ENCODE data around the gene KLRB1.
"Not testable (repeated sequence)": the region's sequence is repeated elsewhere in the genome, so short reads cannot be mapped to it uniquely, and the experiment has no call there.

The KLRB1 gene

DNA sequence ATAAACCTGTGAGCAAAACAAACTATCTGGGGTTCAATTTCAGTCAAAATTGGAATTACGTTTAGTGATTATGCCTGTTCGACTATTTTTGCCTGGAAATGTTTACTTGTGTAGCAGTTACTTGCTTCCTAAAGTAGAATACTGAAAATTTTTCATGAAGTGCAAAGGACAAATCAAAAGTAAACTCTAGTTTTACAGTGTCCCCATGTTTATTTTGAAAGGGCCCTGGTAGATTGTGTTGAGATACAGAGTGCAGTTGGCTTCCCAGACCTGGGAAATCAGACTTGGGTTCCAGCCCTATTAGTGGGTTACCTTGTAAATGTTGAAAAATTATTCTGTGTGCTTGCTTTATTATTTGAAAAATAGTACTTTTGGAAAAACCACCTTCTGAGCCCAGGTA, 17.3 kb downstream of the KLRB1 start:
- Histone ChIP-seq H3K4me2 (ENCODE audit: low read length) (no peak overlapping the region), H3K27me3 (ENCODE audit: control insufficient read depth, low read length) (no peaks in the 10 kb centered on the region), H3F3A (ENCODE audit: control insufficient read depth, insufficient read depth) (no peaks in the 10 kb centered on the region), H3K9me2 (replicated peaks; ENCODE audit: control insufficient read depth, low read length) (no peaks in the 10 kb centered on the region), H3K4me1 (ENCODE audit: control insufficient read depth, low read length) (no peaks in the 10 kb centered on the region), H3K27ac (ENCODE audit: low read depth, low read length) (no peak overlapping the region), H4K20me1 (ENCODE audit: control insufficient read depth, insufficient read depth, low read depth, low read length) (no peaks in the 10 kb centered on the region), H3K79me2 (ENCODE audit: control insufficient read depth, low read length) (no peaks in the 10 kb centered on the region), H3K36me3 (ENCODE audit: control insufficient read depth, low read length) (no peaks in the 10 kb centered on the region), H3K4me3 (ENCODE audit: low read length) (no peak overlapping the region), H3K9me3 (ENCODE audit: control insufficient read depth, insufficient read depth, low read length) (no peaks in the 10 kb centered on the region)
- TF ChIP-seq, protein P1, sequence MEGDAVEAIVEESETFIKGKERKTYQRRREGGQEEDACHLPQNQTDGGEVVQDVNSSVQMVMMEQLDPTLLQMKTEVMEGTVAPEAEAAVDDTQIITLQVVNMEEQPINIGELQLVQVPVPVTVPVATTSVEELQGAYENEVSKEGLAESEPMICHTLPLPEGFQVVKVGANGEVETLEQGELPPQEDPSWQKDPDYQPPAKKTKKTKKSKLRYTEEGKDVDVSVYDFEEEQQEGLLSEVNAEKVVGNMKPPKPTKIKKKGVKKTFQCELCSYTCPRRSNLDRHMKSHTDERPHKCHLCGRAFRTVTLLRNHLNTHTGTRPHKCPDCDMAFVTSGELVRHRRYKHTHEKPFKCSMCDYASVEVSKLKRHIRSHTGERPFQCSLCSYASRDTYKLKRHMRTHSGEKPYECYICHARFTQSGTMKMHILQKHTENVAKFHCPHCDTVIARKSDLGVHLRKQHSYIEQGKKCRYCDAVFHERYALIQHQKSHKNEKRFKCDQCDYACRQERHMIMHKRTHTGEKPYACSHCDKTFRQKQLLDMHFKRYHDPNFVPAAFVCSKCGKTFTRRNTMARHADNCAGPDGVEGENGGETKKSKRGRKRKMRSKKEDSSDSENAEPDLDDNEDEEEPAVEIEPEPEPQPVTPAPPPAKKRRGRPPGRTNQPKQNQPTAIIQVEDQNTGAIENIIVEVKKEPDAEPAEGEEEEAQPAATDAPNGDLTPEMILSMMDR (IDR thresholded peaks at IDR 0.05; ENCODE audit: low read depth, low read length, poor library complexity, severe bottlenecking), result no peak
- no peak for TF ChIP-seq EZH2phosphoT487 (IDR thresholded peaks at IDR 0.05; ENCODE audit: borderline replicate concordance, low read length)

DNA sequence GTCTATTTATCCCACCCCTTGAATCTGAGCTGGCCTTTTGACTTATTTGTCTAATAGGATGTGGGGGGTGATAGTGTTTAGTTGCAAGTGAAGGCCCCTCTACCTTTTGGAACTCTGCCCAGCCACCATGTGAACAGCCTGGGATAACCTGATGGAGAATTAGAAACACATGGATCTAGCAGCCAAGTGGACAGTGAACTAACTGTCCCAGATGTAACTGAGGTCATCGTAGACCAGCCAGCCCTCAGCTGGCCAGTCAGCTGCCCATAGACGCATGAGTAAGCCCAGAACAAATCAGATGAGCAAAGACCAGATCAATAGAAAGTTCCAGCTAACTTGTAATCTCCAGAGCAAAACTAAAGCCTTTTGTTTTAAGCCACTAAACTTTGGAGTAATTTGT, 19.0 kb downstream of the KLRB1 start:
- TF ChIP-seq, protein P1 (IDR thresholded peaks at IDR 0.05; ENCODE audit: low read depth, low read length, poor library complexity, severe bottlenecking), result no peak
- no peak for TF ChIP-seq EZH2phosphoT487 (IDR thresholded peaks at IDR 0.05; ENCODE audit: borderline replicate concordance, low read length)
- H3K9me2 ChIP-seq (replicated peaks; ENCODE audit: control insufficient read depth, low read length), result no peaks in the 10 kb centered on the region
- H3K4me2 ChIP-seq (ENCODE audit: low read length), result no peak overlapping the region
- H3F3A ChIP-seq (ENCODE audit: control insufficient read depth, insufficient read depth), result no peaks in the 10 kb centered on the region
- no peak overlapping the region for H3K4me3 ChIP-seq (ENCODE audit: low read length)
- no peaks in the 10 kb centered on the region for H3K4me1 ChIP-seq (ENCODE audit: control insufficient read depth, low read length)
- H3K79me2 ChIP-seq (ENCODE audit: control insufficient read depth, low read length), result no peaks in the 10 kb centered on the region
- no peaks in the 10 kb centered on the region for H3K9me3 ChIP-seq (ENCODE audit: control insufficient read depth, insufficient read depth, low read length)
- H3K27me3 ChIP-seq (ENCODE audit: control insufficient read depth, low read length), result no peaks in the 10 kb centered on the region
- no peaks in the 10 kb centered on the region for H4K20me1 ChIP-seq (ENCODE audit: control insufficient read depth, insufficient read depth, low read depth, low read length)
- H3K36me3 ChIP-seq (ENCODE audit: control insufficient read depth, low read length), result no peaks in the 10 kb centered on the region
- H3K27ac ChIP-seq (ENCODE audit: low read depth, low read length), result no peak overlapping the region

DNA sequence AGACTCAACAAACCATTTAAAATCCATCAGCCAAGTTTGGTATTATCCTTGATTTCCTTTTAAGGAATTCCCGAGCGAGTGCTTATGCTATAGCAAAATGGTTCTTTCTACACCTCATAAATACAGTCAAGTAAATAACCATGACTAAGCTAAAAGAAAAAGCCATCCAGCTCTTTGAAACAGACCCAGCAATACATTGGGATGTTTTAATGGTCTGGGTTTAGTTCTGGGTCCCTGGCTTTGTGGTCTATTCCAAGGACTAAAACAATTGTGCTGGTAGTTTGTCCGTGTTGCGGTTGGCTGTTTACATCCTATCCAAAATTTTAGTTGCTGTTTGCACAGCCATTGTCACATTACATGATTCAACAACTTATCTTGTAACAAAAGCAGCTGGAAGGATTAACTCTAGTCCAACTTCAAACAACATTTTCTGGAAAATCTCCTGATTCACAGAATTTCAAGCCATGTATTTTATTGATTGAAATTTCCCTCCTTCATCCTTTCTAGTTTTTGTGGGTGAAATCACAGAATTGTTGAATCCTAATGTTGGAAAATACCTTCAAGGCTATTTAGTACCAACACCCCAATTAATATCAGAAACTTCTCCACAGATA, 19.6 kb downstream of the KLRB1 start:
- H3K4me3 ChIP-seq (ENCODE audit: low read length), result no peak overlapping the region
- no peaks in the 10 kb centered on the region for H3K27me3 ChIP-seq (ENCODE audit: control insufficient read depth, low read length)
- H4K20me1 ChIP-seq (ENCODE audit: control insufficient read depth, insufficient read depth, low read depth, low read length), result no peaks in the 10 kb centered on the region
- TF ChIP-seq, protein P1 (IDR thresholded peaks at IDR 0.05; ENCODE audit: low read depth, low read length, poor library complexity, severe bottlenecking), result no peak
- no peak for TF ChIP-seq EZH2phosphoT487 (IDR thresholded peaks at IDR 0.05; ENCODE audit: borderline replicate concordance, low read length)
- no peaks in the 10 kb centered on the region for H3F3A ChIP-seq (ENCODE audit: control insufficient read depth, insufficient read depth)
- H3K9me2 ChIP-seq (replicated peaks; ENCODE audit: control insufficient read depth, low read length), result no peaks in the 10 kb centered on the region
- H3K36me3 ChIP-seq (ENCODE audit: control insufficient read depth, low read length), result no peaks in the 10 kb centered on the region
- no peaks in the 10 kb centered on the region for H3K4me1 ChIP-seq (ENCODE audit: control insufficient read depth, low read length)
- no peaks in the 10 kb centered on the region for H3K79me2 ChIP-seq (ENCODE audit: control insufficient read depth, low read length)
- H3K4me2 ChIP-seq (ENCODE audit: low read length), result no peak overlapping the region
- no peaks in the 10 kb centered on the region for H3K9me3 ChIP-seq (ENCODE audit: control insufficient read depth, insufficient read depth, low read length)
- no peak overlapping the region for H3K27ac ChIP-seq (ENCODE audit: low read depth, low read length)

DNA sequence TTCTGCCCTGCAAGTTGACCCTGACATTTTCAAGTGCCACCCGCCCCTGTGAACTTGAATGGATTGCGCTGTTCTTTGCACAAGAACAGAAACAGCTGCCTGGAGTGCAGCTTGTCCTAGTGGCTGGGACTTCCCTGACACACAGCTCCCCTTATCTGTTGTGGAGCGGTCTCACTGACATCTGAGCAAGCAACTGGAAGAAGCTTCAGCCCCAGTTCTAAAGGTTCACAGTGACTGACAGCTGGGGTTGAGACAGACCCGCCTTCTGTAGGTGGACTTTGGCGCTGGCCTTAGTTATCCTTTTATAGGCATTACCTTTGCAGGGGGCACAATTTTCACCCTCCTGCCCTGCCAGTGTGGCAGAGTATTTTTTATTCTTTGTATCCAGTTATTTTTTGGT, 30.0 kb downstream of the KLRB1 start:
- H3K9me2 ChIP-seq (replicated peaks; ENCODE audit: control insufficient read depth, low read length); H3K9me3 ChIP-seq (ENCODE audit: control insufficient read depth, insufficient read depth, low read length); H3K36me3 ChIP-seq (ENCODE audit: control insufficient read depth, low read length); H3K27me3 ChIP-seq (ENCODE audit: control insufficient read depth, low read length); H3K79me2 ChIP-seq (ENCODE audit: control insufficient read depth, low read length); H3K4me2 ChIP-seq (ENCODE audit: low read length); H3K27ac ChIP-seq (ENCODE audit: low read depth, low read length); H4K20me1 ChIP-seq (ENCODE audit: control insufficient read depth, insufficient read depth, low read depth, low read length); H3K4me1 ChIP-seq (ENCODE audit: control insufficient read depth, low read length); H3F3A ChIP-seq (ENCODE audit: control insufficient read depth, insufficient read depth); H3K4me3 ChIP-seq (ENCODE audit: low read length): not testable (repeated sequence)

DNA sequence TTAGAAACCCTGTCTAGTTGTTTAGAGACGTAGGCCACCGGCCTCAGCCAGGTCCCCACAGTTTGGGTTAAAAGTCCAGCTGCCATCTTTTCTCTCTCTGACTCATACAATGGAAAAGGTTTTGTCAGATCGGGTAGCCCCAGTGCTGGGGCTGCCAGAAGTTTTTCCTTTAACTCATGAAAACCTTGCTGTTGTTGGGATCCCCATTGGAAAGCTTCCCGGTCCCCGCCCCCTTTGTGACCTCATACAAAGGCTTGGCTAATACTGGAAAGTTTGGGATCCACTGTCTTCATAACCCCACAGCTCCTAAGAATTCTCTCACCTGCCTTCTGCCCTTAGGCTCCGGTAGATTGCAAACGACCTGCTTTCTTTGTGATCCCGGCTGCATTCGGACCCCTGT, 40.6 kb downstream of the KLRB1 start:
- not testable (repeated sequence) for H3K79me2 ChIP-seq (ENCODE audit: control insufficient read depth, low read length); H3K27ac ChIP-seq (ENCODE audit: low read depth, low read length); H3K4me2 ChIP-seq (ENCODE audit: low read length); H3K9me3 ChIP-seq (ENCODE audit: control insufficient read depth, insufficient read depth, low read length); H3K4me3 ChIP-seq (ENCODE audit: low read length); H3K36me3 ChIP-seq (ENCODE audit: control insufficient read depth, low read length); H3K4me1 ChIP-seq (ENCODE audit: control insufficient read depth, low read length); H3F3A ChIP-seq (ENCODE audit: control insufficient read depth, insufficient read depth); H3K9me2 ChIP-seq (replicated peaks; ENCODE audit: control insufficient read depth, low read length); H4K20me1 ChIP-seq (ENCODE audit: control insufficient read depth, insufficient read depth, low read depth, low read length); H3K27me3 ChIP-seq (ENCODE audit: control insufficient read depth, low read length)

DNA sequence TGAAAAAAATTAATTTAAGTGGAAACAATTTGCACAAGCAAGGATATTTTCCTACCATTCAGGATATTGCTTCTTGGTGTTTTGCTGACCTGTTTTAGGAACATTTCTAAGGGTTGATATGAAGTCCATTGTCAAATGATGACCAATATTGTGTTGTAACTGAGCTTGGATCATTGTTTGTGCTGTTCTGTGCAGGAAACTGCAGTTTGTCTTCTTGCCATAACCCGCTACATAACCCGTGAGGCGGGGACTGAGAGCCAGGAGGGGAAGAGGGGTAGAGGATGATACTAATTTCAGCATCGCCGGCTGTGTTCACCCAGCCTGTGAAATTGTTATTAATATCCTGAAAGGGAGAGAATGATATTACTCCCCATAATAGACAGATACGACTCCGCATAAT, 41.6 kb downstream of the KLRB1 start:
- H3K79me2 ChIP-seq (ENCODE audit: control insufficient read depth, low read length); H3K27me3 ChIP-seq (ENCODE audit: control insufficient read depth, low read length); H4K20me1 ChIP-seq (ENCODE audit: control insufficient read depth, insufficient read depth, low read depth, low read length); H3K4me1 ChIP-seq (ENCODE audit: control insufficient read depth, low read length); H3F3A ChIP-seq (ENCODE audit: control insufficient read depth, insufficient read depth); H3K9me2 ChIP-seq (replicated peaks; ENCODE audit: control insufficient read depth, low read length); H3K27ac ChIP-seq (ENCODE audit: low read depth, low read length); H3K9me3 ChIP-seq (ENCODE audit: control insufficient read depth, insufficient read depth, low read length); H3K36me3 ChIP-seq (ENCODE audit: control insufficient read depth, low read length); H3K4me2 ChIP-seq (ENCODE audit: low read length); H3K4me3 ChIP-seq (ENCODE audit: low read length): not testable (repeated sequence)

All from DOHH2 (cell line).